HFF-Myc (cell line): ENCODE measurements around the gene ADAP1.

Source experiments
- DNase-seq: peaks from one replicate; pipeline ENCODE4 v3.0.0-alpha.2; 2011; ENCODE audit warnings: low read depth; ENCODE audit errors: extremely low read depth
- H3K4me3 ChIP-seq: replicated peaks from 2 replicates; pipeline ENCODE4 v1.5.1; 2011; ENCODE audit warnings: low read depth, mild to moderate bottlenecking, control low read depth, low read length
- CTCF ChIP-seq: IDR thresholded peaks from 2 replicates; pipeline ENCODE4 v1.5.1; 2012; ENCODE audit warnings: mild to moderate bottlenecking, low read depth, low read length, control low read depth; ENCODE audit errors: missing control alignments

Gene ADAP1

DNA sequence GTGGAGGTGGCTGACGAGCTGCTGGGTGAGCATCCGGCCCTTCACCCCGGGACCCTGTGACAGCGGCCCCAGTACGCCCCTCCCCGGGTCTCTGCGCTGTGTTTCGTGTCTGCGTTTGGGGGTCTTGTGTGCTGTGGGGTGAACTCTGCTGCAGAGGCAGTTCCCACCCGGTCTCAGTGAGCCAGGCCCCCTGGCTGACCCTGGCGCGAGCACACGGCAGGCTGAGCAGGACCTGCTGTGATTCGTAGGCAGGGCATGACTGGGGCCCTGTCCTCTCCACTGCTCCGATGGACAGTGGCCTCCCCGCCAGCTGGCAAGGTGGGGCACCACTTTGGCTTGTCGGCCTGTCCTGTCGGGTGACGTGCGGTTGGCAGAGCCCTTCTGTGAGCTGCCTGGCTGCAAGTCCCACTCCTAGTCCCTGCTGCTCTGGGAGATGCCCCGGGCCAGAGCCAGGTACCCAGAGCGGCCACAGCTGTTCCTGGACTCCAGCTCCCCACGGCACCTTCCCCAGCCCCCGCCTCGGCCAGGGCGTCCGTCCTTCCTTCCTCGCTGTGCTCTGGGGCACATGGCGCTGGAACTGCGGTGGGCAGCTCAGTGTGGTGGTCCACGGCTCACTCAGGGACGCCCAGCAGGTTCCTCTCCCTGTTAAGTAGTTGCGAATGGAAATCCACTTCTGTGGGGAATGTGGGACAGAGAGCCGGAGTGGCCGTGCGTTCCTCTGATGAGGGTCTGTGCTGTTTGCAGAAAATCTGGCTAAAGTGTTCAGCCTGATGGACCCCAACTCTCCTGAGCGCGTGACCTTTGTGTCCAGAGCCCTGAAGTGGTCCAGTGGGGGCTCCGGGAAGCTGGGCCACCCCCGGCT, 67.6 kb downstream of the ADAP1 start:
- no peak overlapping the region for H3K4me3 ChIP-seq
- no peak for TF ChIP-seq CTCF
- no peak for DNase-seq

- no peak for DNase-seq
Observed at GRCh38 chr7:885893-886625, 68.4 kb downstream of the ADAP1 start.

GRCh38 chr7:885261-885892, 69.1 kb downstream of the ADAP1 start:
- no peak for TF ChIP-seq CTCF
- H3K4me3 ChIP-seq, result no peak overlapping the region
- DNase-seq, result no peak

More at GRCh38 chr7:885893-886625, 68.4 kb downstream of the ADAP1 start:
- H3K4me3 ChIP-seq, result no peak overlapping the region
- no peak for TF ChIP-seq CTCF

DNA sequence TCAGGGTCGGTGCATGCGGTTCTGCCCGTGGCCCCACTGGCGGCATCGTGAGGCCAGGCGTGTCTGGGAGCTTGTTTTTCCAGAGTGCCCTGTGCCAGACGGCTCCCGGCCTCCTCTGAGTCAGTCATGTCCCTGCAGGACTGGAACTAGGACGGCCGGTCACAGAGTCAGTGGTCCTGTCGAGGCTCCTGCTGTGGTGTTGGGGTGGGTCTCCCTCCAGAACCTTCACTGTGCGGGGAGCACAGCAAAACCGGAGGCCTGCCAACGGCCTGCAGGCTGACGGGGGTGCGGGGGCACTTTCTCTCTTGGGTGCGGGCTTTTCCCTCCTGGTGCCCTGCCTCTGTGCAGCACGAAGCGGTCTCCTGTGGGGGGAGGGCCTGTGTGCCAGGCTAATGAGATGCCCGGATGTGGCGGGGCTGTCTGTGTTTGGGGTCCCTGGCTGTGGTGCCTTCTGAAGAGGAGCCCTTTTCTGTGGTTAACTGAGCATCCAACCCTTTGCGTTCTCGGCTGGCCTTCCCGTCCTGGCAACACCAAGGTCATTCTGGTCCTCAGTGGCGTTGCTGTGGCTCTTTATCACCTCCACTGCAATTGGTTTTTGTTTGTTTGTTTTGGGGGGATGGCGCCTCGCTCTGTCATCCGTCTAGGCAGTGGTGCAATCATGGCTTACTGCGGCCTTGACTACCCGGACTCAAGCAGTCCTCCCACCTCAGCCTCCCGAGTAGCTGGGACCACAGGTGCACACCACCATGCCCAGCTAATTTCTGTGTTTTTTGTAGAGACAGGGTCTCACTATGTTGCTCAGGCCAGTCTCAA, 70.1 kb downstream of the ADAP1 start:
- DNase-seq, result no peak
- TF ChIP-seq CTCF, result no peak
- no peak overlapping the region for H3K4me3 ChIP-seq

DNA sequence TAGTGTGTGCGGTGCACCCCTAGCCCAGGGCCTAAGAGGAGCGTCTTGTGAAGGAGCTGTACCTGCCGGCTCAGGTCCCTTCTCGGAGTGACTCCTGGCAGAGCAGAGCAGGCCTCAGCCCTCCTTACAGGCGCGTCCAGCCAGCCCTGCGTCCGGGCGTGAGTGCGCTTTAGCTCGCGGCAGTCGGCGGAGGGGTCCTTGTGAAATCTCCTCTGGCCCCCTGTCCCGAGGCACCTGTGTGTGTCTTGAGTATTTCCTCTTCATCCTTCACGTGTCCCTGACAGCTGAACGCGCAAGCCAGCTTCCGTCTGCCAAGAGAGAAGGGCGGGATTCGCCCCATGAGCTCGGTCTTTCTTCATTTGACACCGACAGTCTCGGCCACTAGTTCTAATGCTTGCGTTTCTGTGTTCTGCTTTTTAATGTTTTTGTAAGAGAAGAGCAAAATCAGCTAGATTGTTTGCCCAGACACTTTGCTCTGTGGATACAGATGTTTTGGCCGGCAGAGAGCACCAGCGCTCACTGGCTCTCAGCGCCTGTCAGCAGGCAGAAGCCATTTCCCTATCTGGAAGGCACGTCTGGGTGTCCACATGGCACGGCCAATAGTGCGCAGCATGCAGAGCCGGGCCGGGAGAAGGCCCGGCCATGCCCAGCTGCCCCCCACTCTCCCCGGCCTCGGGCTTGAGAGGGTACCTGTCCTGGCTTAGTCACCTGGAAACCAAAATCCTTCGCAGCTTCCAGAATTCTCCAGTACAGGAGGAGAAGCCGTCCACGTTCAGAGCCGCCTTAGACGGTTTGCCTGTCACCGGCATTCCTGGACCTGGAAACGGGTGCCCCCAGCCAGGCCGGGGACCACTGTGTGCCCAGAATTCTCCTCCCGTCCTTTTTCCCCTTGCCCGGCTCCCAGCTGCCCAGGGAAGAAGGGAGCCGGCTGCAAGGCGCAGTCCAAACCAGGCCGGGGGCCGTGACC, 71.1 kb downstream of the ADAP1 start:
- H3K4me3 ChIP-seq, result no peak overlapping the region
- DNase-seq, result no peak
- no peak for TF ChIP-seq CTCF
